Liver (tissue), 9 donors: ENCODE results near the gene REPS2. TPM values are rescaled to one million over a fixed set of nuclear protein-coding genes. Genes with fewer than 3 reads are reported as not detected.

Experiments
- DNase-seq: peaks from one replicate; pipeline ENCODE4 v3.0.0-alpha.2; 2017; ENCODE audit warnings: low spot score
- H3K27ac ChIP-seq, 2 donors: one replicate each; pipeline ENCODE4 v1.7.0; 2013; ENCODE audit warnings: inconsistent platforms in 2 of 2, low read length in 2 of 2, control low read depth in 1 of 2, low read depth in 1 of 2, mild to moderate bottlenecking in 1 of 2
- H3K27me3 ChIP-seq, 4 donors: one replicate each; pipeline versions ENCODE4 v1.6.1 to v1.7.0; 2013; ENCODE audit warnings: low read length in 3 of 4, inconsistent platforms in 1 of 4, mild to moderate bottlenecking in 1 of 4, moderate library complexity in 1 of 4; ENCODE audit not compliant: control insufficient read depth in 4 of 4, insufficient read depth in 4 of 4
- H3K36me3 ChIP-seq, 4 donors: one replicate each; pipeline versions ENCODE4 v1.6.1 to v1.7.0; 2013; ENCODE audit warnings: low read length in 3 of 4, mild to moderate bottlenecking in 3 of 4, low read depth in 1 of 4, moderate library complexity in 1 of 4; ENCODE audit not compliant: control insufficient read depth in 4 of 4, insufficient read depth in 3 of 4
- H3K4me1 ChIP-seq, 4 donors: one replicate each; pipeline versions ENCODE4 v1.6.1 to v1.7.0; 2013; ENCODE audit warnings: low read length in 3 of 4, mild to moderate bottlenecking in 3 of 4, moderate library complexity in 1 of 4; ENCODE audit not compliant: control insufficient read depth in 4 of 4, insufficient read depth in 4 of 4
- H3K4me3 ChIP-seq, 3 donors: one replicate each; pipeline versions ENCODE4 v1.6.1 to v1.7.0; 2013; ENCODE audit warnings: low read length in 3 of 3, control low read depth in 1 of 3, low read depth in 1 of 3, mild to moderate bottlenecking in 1 of 3
- H3K9ac ChIP-seq, 2 donors: one replicate each; pipeline ENCODE4 v1.7.0; 2013; ENCODE audit warnings: low read length in 2 of 2, mild to moderate bottlenecking in 2 of 2, moderate library complexity in 2 of 2, control low read depth in 1 of 2, low read depth in 1 of 2
- H3K9me3 ChIP-seq, 4 donors: one replicate each; pipeline versions ENCODE4 v1.6.1 to v1.7.0; 2013; ENCODE audit warnings: low read length in 3 of 4; ENCODE audit not compliant: control insufficient read depth in 4 of 4
- ATF3 ChIP-seq: IDR thresholded peaks from 2 replicates; pipeline ENCODE4 v1.6.1; 2016; ENCODE audit warnings: antibody characterized with exemption
- CTCF ChIP-seq: fragments of 150-350 bp; IDR thresholded peaks from 2 replicates; pipeline ENCODE4 v1.5.1; 2017; ENCODE audit warnings: improper control_type of control experiment, low read depth, low read length; ENCODE audit not compliant: missing input control
- EGR1 ChIP-seq, 2 donors: IDR thresholded peaks; 2 replicates each; pipeline ENCODE4 v1.6.1; 2016 to 2018; ENCODE audit warnings: antibody characterized with exemption in 2 of 2, low read depth in 2 of 2
- GABPA ChIP-seq, 2 donors: IDR thresholded peaks in 1 of 2; conservative IDR thresholded peaks in 1 of 2; 2 replicates each; pipeline ENCODE4 v1.6.1; 2016; ENCODE audit warnings: antibody characterized with exemption in 2 of 2, mild to moderate bottlenecking in 1 of 2, moderate library complexity in 1 of 2
- HNF4A ChIP-seq, 2 donors: conservative IDR thresholded peaks; 2 replicates each; pipeline ENCODE4 v1.6.1; 2016; ENCODE audit warnings: antibody characterized with exemption in 2 of 2, mild to moderate bottlenecking in 2 of 2
- HNF4G ChIP-seq: IDR thresholded peaks from 2 replicates; pipeline ENCODE4 v1.6.1; 2016; ENCODE audit warnings: antibody characterized with exemption
- JUND ChIP-seq, 2 donors: IDR thresholded peaks; 2 replicates each; pipeline ENCODE4 v1.6.1; 2016; ENCODE audit warnings: antibody characterized with exemption in 2 of 2
- MAX ChIP-seq: IDR thresholded peaks from 2 replicates; pipeline ENCODE4 v1.6.1; 2016; ENCODE audit warnings: antibody characterized with exemption
- NR2F2 ChIP-seq: IDR thresholded peaks from 2 replicates; pipeline ENCODE4 v1.6.1; 2016; ENCODE audit warnings: antibody characterized with exemption
- RAD21 ChIP-seq, 2 donors: IDR thresholded peaks; 2 replicates each; pipeline ENCODE4 v1.6.1; 2016; ENCODE audit warnings: antibody characterized with exemption in 2 of 2, mild to moderate bottlenecking in 2 of 2
- REST ChIP-seq: IDR thresholded peaks from 2 replicates; pipeline ENCODE4 v1.6.1; 2016; ENCODE audit warnings: antibody characterized with exemption, mild to moderate bottlenecking
- RXRA ChIP-seq, 2 donors: IDR thresholded peaks; 2 replicates each; pipeline ENCODE4 v1.6.1; 2017 to 2018; ENCODE audit warnings: antibody characterized with exemption in 2 of 2, mild to moderate bottlenecking in 1 of 2
- SP1 ChIP-seq: IDR thresholded peaks from 2 replicates; pipeline ENCODE4 v1.6.1; 2018; ENCODE audit warnings: antibody characterized with exemption, mild to moderate bottlenecking
- TAF1 ChIP-seq: conservative IDR thresholded peaks from 2 replicates; pipeline ENCODE4 v1.6.1; 2016; ENCODE audit warnings: antibody characterized with exemption, mild to moderate bottlenecking
- YY1 ChIP-seq: IDR thresholded peaks from 2 replicates; pipeline ENCODE4 v1.6.1; 2016; ENCODE audit warnings: antibody characterized with exemption, mild to moderate bottlenecking
- WGBS: extraction: QIAGEN DNeasy Blood & Tissue Kit; methylation state at CpG from one replicate; pipeline ENCODE4 v1.1.7; 2013; 5-methylcytosine and 5-hydroxymethylcytosine counted together
- polyA plus RNA-seq, 2 donors: library from polyadenylated mRNA; stranded (reverse) in 1 of 2; unstranded in 1 of 2; fragments of 200-250 nt in 1 of 2; fragments of >200 nt in 1 of 2; fragmentation: Nextera tagmentation in 1 of 2; extraction: Ambion mirVana in 1 of 2; gene quantifications; one replicate each; pipeline versions ENCODE4 v1.2.1 to v1.2.3, GENCODE V29; 2013 to 2015
- total RNA-seq, 2 donors: library from RNA; depleted of rRNA; stranded (reverse); fragments of >200 nt; gene quantifications; one replicate each; pipeline ENCODE4 v1.2.3, GENCODE V29; 2014
- donor health status: healthy.
- donor health status: healthy.
- donor health status: healthy.
- donor health status: healthy.
- donor health status: healthy.

Gene REPS2
- total and polyA plus RNA-seq, 4 donors, result 3.5 to 10.7 (median 6.2) TPM

- H3K27ac ChIP-seq, result no peak overlapping the region
These were observed 92.3 kb downstream of the REPS2 start for GRCh38 chrX:17038681-17039161.

More at GRCh38 chrX:17038681-17039161, 92.3 kb downstream of the REPS2 start:
- no peak overlapping the region for H3K4me3 ChIP-seq
- H3K9ac ChIP-seq, result no peak overlapping the region
- 84% methylated on average over 7 of the region's 7 CpGs for WGBS
- no peak for DNase-seq
- H3K36me3 ChIP-seq, result peaks cover 0 to 2% (median 0%) of the 10 kb centered on the region in 4 donors
- TF ChIP-seq EGR1 (IDR thresholded peaks at IDR 0.05; ENCODE audit: low read depth in 2 of 2), result no peak
- TF ChIP-seq MAX, result no peak
- TF ChIP-seq HNF4G, result no peak
- no peak for TF ChIP-seq JUND (IDR thresholded peaks at IDR 0.05)
- TF ChIP-seq ATF3, result no peak
- TF ChIP-seq REST, result no peak
- no peak for TF ChIP-seq HNF4A (conservative IDR thresholded peaks at IDR 0.05)
- no peak for TF ChIP-seq TAF1
- no peak for TF ChIP-seq RXRA (IDR thresholded peaks at IDR 0.05)
- TF ChIP-seq NR2F2, result no peak
- TF ChIP-seq CTCF, result no peak
- no peak for TF ChIP-seq GABPA (IDR thresholded peaks at IDR 0.05 in 1 of 2, conservative IDR thresholded peaks at IDR 0.05 in 1 of 2)
- TF ChIP-seq SP1, result no peak
- TF ChIP-seq RAD21 (IDR thresholded peaks at IDR 0.05), result no peak
- TF ChIP-seq YY1, result no peak
- H3K27me3 ChIP-seq, result no peaks in the 10 kb centered on the region
- no peaks in the 10 kb centered on the region for H3K4me1 ChIP-seq
- H3K9me3 ChIP-seq, result no peaks in the 10 kb centered on the region
